Measurements from ENCODE around the gene DNLZ. TPM values are rescaled to one million over a fixed set of nuclear protein-coding genes. Genes with fewer than 3 reads are reported as not detected.
"Not testable (repeated sequence)": the region's sequence is repeated elsewhere in the genome, so short reads cannot be mapped to it uniquely, and the experiment has no call there.

The DNLZ gene
- total and polyA plus RNA-seq, 5 donors, result 15.2 to 24.9 (median 20.4) TPM

- ATAC-seq, result peak in 1 of 2 donors; percentile 1
- peak; percentile 44 to 79 (median 74) for DNase-seq
- H3K4me1 ChIP-seq (ENCODE audit: control insufficient read depth, insufficient read depth, low read length), result peaks cover 9% of the 10 kb centered on the region
- no peaks in the 10 kb centered on the region for H3K27me3 ChIP-seq (ENCODE audit: control insufficient read depth, insufficient read depth)
- no peaks in the 10 kb centered on the region for H3K9me3 ChIP-seq (ENCODE audit: control insufficient read depth, low read length)
- intact Hi-C loops (cut with DNase I), result no loop called here
- H3K4me3 ChIP-seq (ENCODE audit: low read length), result peak overlapping the region; percentile 77
- 12% methylated on average over 13 of the region's 13 CpGs for WGBS
- peak overlapping the region; percentile 61 for H3K27ac ChIP-seq (ENCODE audit: low read length)
These were observed 35.4 kb downstream of the DNLZ start for GRCh38 chr9:136328011-136328621.

GRCh38 chr9:136327304-136327974 is 36.1 kb downstream of the DNLZ start, which contains the start of gene GPSM1:
GPSM1 (plus strand) TSS chr9:136327539; CDS start chr9:136327696, 157 bp downstream.
- WGBS, result 1% methylated on average over 81 of the region's 88 CpGs
- DNase-seq, result peak; percentile 72 to 92 (median 91)
- Histone ChIP-seq H3K27me3 (ENCODE audit: control insufficient read depth, insufficient read depth) (no peaks in the 10 kb centered on the region), H3K9me3 (ENCODE audit: control insufficient read depth, low read length) (no peaks in the 10 kb centered on the region), H3K4me3 (ENCODE audit: low read length) (peak within 1 kb of the TSS; percentile 77), H3K27ac (ENCODE audit: low read length) (peak within 1 kb of the TSS; percentile 67), H3K4me1 (ENCODE audit: control insufficient read depth, insufficient read depth, low read length) (peaks cover 9% of the 10 kb centered on the region)
- intact Hi-C loops (cut with DNase I), result no loop called here
- peak; percentile 11 to 23 for ATAC-seq

GRCh38 chr9:136326761-136327303 is 36.7 kb downstream of the DNLZ start:
- peaks cover 9% of the 10 kb centered on the region for H3K4me1 ChIP-seq (ENCODE audit: control insufficient read depth, insufficient read depth, low read length)
- no peaks in the 10 kb centered on the region for H3K9me3 ChIP-seq (ENCODE audit: control insufficient read depth, low read length)
- ATAC-seq (no peak), DNase-seq (no peak)
- peak overlapping the region; percentile 77 for H3K4me3 ChIP-seq (ENCODE audit: low read length)
- no peaks in the 10 kb centered on the region for H3K27me3 ChIP-seq (ENCODE audit: control insufficient read depth, insufficient read depth)
- intact Hi-C loops (cut with DNase I), result no loop called here
- peak overlapping the region; percentile 67 for H3K27ac ChIP-seq (ENCODE audit: low read length)
- 35% methylated on average over 17 of the region's 17 CpGs for WGBS

GRCh38 chr9:136326061-136326760 is 37.3 kb downstream of the DNLZ start:
- H3K9me3 ChIP-seq (ENCODE audit: control insufficient read depth, low read length), result no peaks in the 10 kb centered on the region
- ATAC-seq (no peak), DNase-seq (peak; percentile 30 to 77 (median 74))
- WGBS, result 23% methylated on average over 28 of the region's 28 CpGs
- intact Hi-C loops (cut with DNase I), result no loop called here
- H3K27ac ChIP-seq (ENCODE audit: low read length), result peak overlapping the region; percentile 67
- peaks cover 9% of the 10 kb centered on the region for H3K4me1 ChIP-seq (ENCODE audit: control insufficient read depth, insufficient read depth, low read length)
- H3K27me3 ChIP-seq (ENCODE audit: control insufficient read depth, insufficient read depth), result no peaks in the 10 kb centered on the region
- H3K4me3 ChIP-seq (ENCODE audit: low read length), result no peak overlapping the region

GRCh38 chr9:136325358-136325757 is 38.2 kb downstream of the DNLZ start:
- Histone ChIP-seq H3K4me3 (ENCODE audit: low read length) (no peak overlapping the region), H3K27ac (ENCODE audit: low read length) (peak overlapping the region; percentile 45), H3K27me3 (ENCODE audit: control insufficient read depth, insufficient read depth) (no peaks in the 10 kb centered on the region), H3K4me1 (ENCODE audit: control insufficient read depth, insufficient read depth, low read length) (peaks cover 9% of the 10 kb centered on the region), H3K9me3 (ENCODE audit: control insufficient read depth, low read length) (no peaks in the 10 kb centered on the region)
- intact Hi-C loops (cut with DNase I), result no loop called here
- peak in 2 of 3 donors; percentile 50 to 51 for DNase-seq
- WGBS, result 85% methylated on average over 13 of the region's 13 CpGs
- ATAC-seq, result no peak

- WGBS, result 53% methylated on average over 24 of the region's 24 CpGs
- intact Hi-C loops (cut with DNase I), result no loop called here
- no peaks in the 10 kb centered on the region for H3K27me3 ChIP-seq (ENCODE audit: control insufficient read depth, insufficient read depth)
- H3K4me3 ChIP-seq (ENCODE audit: low read length), result no peak overlapping the region
- H3K27ac ChIP-seq (ENCODE audit: low read length), result peak overlapping the region; percentile 45
- H3K9me3 ChIP-seq (ENCODE audit: control insufficient read depth, low read length), result no peaks in the 10 kb centered on the region
- peak; percentile 48 to 62 for ATAC-seq
- peak; percentile 71 to 88 (median 86) for DNase-seq
- H3K4me1 ChIP-seq (ENCODE audit: control insufficient read depth, insufficient read depth, low read length), result peaks cover 9% of the 10 kb centered on the region
These were observed 38.8 kb downstream of the DNLZ start for GRCh38 chr9:136324501-136325300.

GRCh38 chr9:136323371-136323789 is 40.2 kb downstream of the DNLZ start:
- Histone ChIP-seq H3K27ac (ENCODE audit: low read length) (no peak overlapping the region), H3K4me3 (ENCODE audit: low read length) (no peak overlapping the region), H3K4me1 (ENCODE audit: control insufficient read depth, insufficient read depth, low read length) (peaks cover 6% of the 10 kb centered on the region), H3K27me3 (ENCODE audit: control insufficient read depth, insufficient read depth) (no peaks in the 10 kb centered on the region), H3K9me3 (ENCODE audit: control insufficient read depth, low read length) (no peaks in the 10 kb centered on the region)
- intact Hi-C loops (cut with DNase I), result no loop called here
- 86% methylated on average over 17 of the region's 17 CpGs for WGBS
- ATAC-seq, result no peak
- DNase-seq, result peak in 2 of 3 donors; percentile 39 to 51

- 77% methylated on average over 23 of the region's 23 CpGs for WGBS
- Histone ChIP-seq H3K4me1 (ENCODE audit: control insufficient read depth, insufficient read depth, low read length) (peaks cover 5% of the 10 kb centered on the region), H3K4me3 (ENCODE audit: low read length) (no peak overlapping the region), H3K27me3 (ENCODE audit: control insufficient read depth, insufficient read depth) (no peaks in the 10 kb centered on the region), H3K27ac (ENCODE audit: low read length) (no peak overlapping the region), H3K9me3 (ENCODE audit: control insufficient read depth, low read length) (no peaks in the 10 kb centered on the region)
- intact Hi-C loops (cut with DNase I), result no loop called here
- DNase-seq (peak; percentile 6 to 43 (median 29)), ATAC-seq (no peak)
These were observed 40.7 kb downstream of the DNLZ start for GRCh38 chr9:136322756-136323330.

GRCh38 chr9:136321561-136321960 is 42.0 kb downstream of the DNLZ start:
- intact Hi-C loops (cut with DNase I), result no loop called here
- H3K27me3 ChIP-seq (ENCODE audit: control insufficient read depth, insufficient read depth), result no peaks in the 10 kb centered on the region
- 86% methylated on average over 19 of the region's 19 CpGs for WGBS
- H3K27ac ChIP-seq (ENCODE audit: low read length), result no peak overlapping the region
- H3K9me3 ChIP-seq (ENCODE audit: control insufficient read depth, low read length), result no peaks in the 10 kb centered on the region
- H3K4me3 ChIP-seq (ENCODE audit: low read length), result no peak overlapping the region
- H3K4me1 ChIP-seq (ENCODE audit: control insufficient read depth, insufficient read depth, low read length), result peaks cover 2% of the 10 kb centered on the region
- ATAC-seq, result no peak
- peak; percentile 6 to 52 (median 34) for DNase-seq

GRCh38 chr9:136320972-136321371 is 42.6 kb downstream of the DNLZ start:
- not testable (repeated sequence) for H3K27me3 ChIP-seq (ENCODE audit: control insufficient read depth, insufficient read depth); ATAC-seq

More at GRCh38 chr9:136320972-136321371, 42.6 kb downstream of the DNLZ start:
- H3K27ac ChIP-seq (ENCODE audit: low read length); intact Hi-C loops (cut with DNase I); DNase-seq; H3K9me3 ChIP-seq (ENCODE audit: control insufficient read depth, low read length); H3K4me1 ChIP-seq (ENCODE audit: control insufficient read depth, insufficient read depth, low read length); H3K4me3 ChIP-seq (ENCODE audit: low read length): not testable (repeated sequence)
